HG03175 (cell line): Measurements from ENCODE around the gene RMND5A.

Experiments
- ATAC-seq: cut with Tn5 transposase; IDR thresholded peaks from one replicate; pipeline ENCODE4 v1.9.1; 2021; ENCODE audit warnings: mild to moderate bottlenecking, moderate library complexity; ENCODE audit not compliant: unreplicated experiment

Gene RMND5A

DNA sequence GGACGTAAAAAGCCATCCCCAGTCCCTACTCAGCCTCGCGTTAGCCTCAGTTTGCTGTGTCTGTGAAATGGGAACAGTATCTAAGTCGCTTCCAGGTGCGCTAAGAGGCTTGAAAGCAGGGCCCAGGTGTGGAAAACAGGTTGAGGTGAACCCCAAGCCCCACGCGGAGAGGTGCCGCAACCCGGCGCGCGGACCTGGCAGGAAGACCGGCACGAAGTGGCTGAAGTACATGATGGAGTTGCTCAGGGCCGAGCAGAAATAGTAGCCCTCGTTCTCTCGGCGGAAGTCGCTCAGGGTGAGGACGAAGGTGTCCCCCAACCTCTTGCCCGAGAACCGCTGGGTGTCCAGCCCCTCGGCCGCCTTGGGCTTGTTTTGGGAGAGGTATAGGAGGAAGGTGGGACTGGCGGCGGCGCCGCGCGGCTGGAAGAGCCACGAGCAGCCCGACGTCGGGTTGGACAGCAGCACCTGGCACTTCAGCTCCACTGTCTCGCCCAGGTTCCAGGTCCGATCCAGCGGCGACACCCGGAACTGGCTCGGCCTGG lies 70.1 kb downstream of the RMND5A start:
- ATAC-seq: no peak

DNA sequence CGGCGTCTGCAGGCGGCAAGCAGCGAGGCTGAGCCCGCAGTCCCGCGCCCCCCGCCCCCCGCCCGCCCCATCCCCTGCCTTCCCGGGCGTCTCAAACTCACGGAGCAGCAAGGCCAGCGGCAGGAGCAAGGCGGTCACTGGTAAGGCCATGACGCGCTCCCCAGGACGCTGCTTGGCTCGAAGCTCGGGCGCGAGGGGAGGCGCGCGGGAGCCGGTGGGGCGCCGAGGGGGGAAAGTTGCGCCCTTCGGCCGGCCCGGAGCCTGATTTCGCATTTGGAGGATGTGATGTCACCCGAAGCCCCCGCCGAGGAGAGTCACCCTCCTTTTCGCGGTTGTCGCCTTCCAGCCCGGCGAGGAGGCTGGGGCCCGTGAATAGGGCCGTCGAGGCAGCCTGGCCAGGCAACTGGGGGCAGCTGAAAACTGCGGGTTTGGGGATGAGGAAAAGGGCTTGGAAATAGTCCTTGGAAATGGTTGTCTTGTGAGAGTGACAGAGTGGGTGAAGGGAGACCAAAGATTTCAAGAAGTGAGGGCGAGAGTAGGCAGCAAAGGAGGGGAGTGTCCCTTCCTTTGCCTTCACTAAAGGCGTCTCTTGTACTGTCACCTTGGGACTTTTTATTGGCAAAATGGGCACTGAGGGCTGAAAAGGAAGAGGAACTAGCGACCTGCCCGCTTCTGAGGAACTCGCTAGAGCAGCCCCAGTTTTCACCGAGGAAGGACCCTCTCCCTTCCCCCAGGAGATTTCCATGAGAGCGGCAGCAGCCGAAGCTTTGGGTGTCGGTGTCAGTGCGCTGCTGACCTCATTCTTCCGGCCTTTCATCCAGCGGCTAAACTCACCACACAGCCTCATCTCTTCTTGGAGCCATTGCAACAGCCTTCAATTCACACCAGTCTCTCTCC lies 70.8 kb downstream of the RMND5A start, which contains the start of gene CD8A:
TSS of gene CD8A (minus strand) at position 238 of the 897 bp plus-strand sequence. CDS start at position 150, 88 bp downstream.
- ATAC-seq: no peak

DNA sequence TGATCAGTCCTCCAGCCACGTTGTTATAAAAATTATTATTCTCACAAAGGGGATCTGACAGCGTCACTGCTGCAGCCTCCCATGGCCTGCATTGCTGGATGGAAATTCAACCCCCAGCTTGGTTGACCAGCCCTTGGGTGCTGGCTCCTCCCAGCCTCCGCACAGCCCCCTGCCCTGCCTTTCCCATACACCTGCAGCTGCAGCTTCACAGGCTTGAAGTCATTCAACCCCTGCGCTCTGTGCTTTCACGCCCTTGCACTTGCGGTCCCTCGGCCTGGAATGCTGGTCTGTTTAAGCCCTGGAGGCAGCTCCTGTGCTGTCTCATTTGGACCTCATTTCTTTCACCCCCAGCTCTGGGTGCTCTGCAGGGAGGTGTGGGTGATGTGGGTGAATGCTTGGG lies 71.5 kb downstream of the RMND5A start:
- no peak for ATAC-seq

DNA sequence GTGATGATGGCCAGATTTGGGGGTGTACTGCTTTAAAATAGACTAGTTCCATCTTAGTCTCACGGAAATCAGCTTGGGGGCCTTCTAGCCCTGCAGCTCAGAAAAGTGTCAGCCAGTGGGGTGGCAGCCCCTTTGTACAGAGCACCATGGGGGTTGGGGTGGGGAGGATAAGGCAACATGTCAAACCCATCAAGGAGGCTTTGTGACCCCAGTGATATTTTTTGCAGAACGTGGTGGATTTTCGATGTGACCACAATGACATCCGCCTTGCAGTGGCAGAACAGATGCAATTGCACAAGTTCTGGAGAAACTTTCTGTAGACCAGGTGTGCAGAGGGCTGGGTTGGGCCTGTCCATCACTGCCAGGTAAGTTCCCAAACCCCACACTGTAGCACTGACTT lies 73.7 kb downstream of the RMND5A start:
- no peak for ATAC-seq

DNA sequence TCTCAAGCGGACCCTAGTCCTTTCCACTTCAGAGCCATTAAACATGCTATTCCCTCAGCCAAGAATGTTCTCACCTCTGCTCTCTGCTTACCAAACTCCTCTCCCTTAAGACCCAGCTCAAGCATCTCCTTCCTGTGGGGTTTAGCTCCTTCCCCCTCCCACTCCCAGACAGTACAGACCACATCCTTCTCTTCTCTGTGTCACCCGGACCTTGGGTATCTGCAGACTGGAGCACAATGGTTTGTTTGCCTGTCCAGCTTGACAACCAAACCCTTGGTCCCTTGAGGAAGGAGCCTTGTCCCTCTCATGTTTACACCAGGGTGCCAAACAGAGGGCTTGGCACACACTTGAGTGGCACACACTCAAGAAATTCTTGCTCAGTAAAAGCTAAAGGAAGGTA lies 74.8 kb downstream of the RMND5A start:
- no peak for ATAC-seq

DNA sequence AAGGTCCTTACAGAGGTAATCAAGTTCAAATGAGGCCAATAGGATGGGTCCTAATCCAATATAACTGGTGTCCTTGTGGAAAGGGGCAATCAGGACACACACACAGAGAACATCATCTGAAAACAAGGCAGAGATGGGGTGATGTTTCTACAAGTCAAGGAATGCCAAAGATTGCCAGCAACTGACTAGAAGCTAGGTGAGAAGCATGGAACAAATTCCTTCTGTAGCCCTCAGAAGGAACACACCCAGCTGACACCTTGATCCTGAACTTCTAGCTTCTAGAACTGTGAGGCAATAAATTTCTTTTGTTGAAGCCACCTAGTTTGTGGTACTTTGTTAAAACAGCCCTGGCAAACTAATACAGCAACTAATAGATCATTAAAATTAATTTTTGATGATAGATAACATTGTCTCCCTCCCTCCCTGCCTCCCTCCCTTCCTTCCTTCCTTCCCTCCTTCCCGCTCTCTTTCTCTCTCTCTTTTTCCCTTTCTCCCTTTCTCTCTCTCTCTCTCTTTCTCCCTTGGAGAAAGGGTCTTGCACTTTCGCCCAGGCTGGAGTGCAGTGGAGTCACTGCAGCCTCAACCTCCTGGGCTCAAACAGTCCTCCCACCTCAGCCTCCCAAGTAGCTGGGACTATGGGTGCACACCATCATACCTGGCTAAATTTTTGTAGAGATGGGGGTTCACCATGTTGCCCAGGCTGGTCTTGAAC lies 80.9 kb downstream of the RMND5A start:
- ATAC-seq: no peak

DNA sequence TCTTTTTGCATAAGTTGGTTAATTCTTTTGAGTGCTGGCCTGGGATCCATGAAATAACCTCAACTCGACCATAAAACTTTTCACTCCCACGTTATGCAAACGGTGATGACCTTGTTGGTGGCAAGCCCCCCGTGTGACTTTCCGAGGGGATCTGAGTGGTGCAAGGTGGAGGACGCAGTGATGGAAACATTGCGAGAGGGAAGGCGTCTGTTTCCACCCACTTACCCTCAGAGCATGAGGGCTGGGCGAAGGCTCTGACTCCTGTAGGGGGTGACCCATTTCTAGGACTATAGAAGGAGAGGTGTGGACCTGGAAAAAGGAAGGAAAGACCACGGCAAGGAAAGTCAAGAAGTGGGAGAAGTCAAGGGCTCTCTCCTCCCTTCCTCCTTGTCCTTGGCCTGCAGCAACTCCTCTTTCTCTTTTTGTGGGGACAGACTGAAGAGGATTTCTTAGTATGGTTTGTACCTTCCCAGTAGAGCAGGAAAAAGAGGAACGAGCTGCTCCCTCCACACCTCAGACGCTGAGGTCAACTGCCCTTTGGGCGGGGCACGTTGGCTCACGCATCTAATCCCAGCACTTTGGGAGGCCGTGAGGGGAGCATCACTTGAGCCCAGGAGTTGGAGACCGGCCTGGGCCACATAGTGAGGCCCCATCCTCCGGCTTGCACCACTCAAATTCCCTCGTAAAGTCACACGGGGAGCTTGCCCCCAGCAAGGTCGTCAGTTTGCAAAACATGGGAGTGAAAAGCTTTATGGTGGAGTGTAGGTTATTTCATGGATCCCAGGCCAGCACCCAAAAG lies 86.2 kb downstream of the RMND5A start:
- no peak for ATAC-seq

DNA sequence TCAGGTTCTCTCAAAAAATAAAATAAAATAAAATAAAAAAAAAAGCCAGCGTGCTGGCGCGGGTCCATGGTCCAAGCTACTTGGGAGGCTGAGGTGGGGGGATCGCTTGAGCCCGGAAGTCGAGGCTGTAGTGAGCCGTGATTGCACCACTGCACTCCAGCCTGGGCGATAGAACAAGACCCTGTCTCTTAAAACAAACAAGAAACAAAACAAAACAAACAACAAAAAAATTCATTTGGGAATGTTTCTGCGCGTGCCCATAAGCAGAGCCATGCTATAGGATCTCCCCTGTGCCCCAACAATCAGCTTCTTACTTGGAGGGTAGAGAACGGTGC lies 87.0 kb downstream of the RMND5A start:
- no peak for ATAC-seq

DNA sequence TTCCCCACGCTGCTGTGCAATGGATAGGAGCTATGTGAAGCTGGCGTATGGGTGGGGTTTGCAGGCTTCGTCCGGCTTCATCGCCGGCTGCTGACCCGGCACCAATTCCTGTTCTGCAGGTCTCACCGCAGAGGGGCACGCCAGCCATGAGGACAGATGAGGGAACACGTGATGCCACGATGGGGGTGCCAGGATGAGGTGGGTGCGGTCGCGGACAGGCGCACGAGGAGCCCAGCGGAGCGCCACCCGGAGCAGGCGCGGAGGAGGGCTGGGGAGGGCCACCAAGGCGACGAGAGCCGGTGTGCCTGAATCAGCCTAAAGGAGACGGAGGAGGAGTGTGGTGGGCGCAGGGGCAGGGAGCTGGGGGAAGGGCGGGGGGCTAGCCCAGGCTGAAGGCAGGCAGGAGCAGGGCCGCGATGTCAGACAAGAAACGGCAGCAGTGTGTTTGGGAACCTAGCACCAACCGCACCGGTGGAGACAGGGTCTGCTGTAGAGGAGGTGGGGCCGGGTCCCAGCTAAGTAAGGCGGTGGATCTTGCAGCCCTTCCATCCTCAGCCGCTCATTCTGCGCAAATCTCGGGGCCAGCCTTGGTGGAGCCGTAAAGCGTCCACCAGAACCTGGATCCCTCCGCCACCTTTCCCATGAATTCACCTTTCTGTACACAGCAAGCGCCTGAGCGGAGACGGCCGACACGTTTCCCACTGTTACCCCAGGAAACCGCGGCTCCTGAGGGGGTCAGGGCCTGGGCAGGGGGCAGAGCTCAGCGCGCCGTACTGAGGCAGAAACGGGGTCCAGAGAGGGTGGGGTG lies 87.6 kb downstream of the RMND5A start:
- no peak for ATAC-seq

DNA sequence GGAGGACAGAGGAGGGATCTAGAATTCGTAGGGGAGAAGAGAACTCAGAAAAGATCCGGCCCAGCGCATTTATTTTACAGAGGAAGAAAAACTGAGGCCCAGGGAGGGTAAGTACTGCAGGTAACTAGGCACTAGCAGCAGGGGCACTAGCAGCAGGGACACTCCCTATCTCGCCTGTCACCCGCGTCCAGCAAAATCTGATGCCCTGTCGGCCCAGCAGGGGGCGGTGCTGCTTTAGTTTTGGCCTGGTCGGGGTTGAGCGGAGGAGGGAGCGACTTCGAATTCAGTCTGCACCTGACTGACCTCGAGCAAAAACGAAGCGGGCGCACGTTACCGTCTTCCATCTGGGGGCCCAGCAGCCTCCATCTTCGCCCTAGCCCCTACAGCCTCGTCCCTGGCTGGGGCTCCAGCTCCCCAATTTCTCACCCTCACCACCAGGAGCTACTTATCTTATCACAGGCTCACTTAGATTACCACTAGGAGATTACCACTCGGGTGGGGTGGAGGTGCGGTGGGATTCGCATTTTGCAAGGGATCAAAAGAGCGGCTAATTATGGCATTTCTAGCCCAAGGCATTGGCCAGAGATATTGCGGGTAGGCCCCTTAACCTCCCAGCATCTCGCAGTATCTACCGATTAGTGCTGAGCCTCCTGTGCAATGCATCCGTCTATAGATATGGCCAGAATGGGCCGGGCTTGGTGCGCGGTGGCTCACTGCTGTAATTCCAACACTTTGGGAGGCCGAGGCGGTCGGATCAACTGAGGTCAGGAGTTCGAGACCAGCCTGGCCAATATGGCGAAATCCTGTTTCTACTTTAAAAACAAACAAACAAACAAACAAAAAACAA lies 88.4 kb downstream of the RMND5A start:
- ATAC-seq: peak; percentile 94

DNA sequence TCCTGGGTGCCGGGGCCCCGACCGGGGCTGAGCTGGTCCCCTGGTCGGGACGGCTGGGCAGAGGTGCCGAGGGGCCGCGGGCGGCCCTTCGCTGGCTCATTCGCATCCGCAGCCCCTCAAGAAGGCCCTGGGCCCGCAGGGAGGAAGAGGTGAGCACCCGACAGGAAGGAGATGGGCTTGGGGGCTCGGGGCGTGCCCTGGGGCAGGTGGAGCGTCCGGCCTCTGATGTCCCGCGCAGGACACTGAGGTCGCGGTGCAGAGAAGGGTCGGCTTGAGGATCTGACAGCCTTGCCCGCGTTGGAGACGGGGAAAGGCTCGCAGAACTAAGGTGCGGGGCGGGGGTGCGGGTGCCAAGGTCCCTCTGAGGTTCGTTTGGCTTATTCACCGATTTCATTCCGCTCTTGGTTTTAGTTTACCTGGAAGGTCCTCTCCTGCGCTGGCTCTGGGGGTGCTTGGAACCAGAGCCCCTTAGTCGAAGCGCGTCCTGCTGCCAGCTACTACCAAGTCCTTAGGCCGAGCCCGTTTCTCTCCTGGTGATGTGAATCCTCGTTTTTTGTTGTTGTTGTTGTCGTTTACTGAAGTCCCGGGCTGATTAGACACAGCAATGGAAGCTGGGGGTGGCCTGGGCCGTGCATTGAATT lies 89.5 kb downstream of the RMND5A start:
- ATAC-seq: no peak

DNA sequence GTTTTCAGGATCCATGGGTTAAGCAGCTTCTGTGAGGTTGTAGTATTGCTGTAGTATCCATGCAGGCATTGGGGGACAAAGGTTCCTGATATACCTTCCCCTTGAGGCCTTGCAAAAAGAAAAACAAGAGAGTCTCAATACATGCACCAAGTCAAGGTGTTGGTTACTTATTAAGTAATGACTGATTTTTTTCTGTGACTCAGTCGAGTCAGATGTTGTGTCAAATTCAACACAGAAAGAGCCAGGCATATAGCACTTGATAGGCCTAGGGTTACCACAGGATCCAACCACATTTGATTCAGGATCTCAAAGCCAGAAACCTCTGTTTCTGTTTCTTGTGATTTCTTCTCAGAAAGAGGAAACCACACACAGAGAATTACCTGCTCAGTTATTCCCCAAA lies 95.5 kb downstream of the RMND5A start:
- ATAC-seq: no peak

DNA sequence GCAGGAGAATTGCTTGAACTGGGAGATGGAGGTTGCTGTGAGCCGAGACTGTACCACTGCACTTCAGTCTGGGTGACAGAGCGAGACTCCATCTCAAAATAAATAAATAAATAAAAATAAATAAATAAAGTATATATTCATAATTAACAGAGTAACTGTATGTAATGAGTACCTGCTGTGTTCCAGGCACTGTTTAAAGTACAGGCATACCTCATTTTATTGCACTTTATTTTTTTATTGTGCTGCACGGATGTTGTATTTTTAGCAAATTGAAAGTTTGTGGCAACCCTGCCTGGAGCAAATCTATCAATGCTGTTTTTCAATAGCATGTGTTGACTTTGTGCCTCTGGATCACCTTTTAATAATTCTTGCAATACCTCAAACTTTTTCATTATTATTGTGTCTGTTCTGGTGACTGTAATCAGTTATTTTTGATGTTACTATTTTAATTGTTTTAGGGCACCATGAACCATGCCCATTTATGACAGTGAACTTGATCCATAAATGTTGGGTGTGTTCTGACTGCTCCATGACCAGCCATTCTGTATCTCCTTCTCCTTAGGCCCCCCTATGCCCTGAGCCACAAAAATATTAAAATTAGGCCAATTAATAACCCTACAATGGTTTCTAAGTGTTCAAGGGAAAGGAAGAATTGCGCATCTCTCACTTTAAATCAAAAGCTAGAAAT lies 98.2 kb downstream of the RMND5A start:
- ATAC-seq: no peak

DNA sequence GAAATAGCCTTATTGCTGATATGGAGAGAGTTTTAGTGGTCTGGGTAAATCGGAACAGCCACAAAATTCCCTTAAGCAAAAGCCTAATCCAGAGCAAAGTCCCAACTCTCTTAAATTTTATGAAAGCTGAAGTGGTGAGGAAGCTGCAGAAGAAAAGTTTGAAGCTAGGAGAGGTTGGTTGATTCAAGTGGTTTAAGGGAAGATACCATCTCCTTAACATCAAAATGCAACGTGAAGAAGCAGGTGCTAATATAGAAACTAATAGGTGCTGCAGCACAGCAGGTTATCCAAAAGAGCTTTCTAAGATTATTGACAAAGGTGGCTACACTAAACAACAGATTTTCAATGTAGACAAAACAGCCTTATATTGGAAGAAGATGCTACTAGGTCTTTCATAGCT lies 98.9 kb downstream of the RMND5A start:
- no peak for ATAC-seq

DNA sequence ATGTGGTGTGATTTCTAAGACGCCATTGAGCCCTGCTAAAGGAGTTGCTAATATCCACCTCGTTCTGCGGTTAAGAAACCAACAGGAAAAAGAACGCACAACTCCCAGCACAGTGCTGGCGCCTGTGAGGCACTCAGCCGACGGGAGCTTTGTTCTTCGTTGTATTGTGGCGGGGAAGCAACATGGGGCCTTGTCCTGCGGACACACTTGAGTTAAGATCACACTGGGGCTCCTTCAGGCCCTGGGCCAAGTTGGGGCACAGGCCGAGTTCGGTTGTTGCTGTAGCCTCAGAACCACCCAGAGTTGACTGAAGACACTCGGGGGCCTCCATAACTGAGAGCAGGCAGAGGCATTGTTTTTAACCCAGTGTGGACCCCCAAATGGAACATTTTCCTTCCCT lies 101.2 kb downstream of the RMND5A start:
- ATAC-seq: no peak

DNA sequence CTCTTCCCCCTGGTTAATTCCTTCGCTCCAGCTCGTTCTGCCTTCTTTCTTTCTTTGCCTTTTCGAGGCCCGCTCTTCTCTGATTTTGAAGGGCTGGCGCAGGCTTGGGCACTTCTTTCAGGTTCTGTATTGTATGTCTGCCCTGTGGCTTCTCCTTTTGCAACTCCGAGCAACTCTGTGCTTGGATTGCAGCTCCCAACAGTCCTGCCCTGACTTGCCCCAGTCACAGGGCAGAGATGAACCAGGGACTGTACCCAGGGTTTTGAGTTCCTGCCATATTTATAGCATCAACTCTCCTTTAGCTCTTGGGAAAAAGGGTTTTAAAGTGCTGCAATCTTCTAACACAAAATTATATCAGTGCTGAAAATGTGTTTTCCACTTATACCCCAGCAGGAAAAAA lies 101.8 kb downstream of the RMND5A start:
- no peak for ATAC-seq

DNA sequence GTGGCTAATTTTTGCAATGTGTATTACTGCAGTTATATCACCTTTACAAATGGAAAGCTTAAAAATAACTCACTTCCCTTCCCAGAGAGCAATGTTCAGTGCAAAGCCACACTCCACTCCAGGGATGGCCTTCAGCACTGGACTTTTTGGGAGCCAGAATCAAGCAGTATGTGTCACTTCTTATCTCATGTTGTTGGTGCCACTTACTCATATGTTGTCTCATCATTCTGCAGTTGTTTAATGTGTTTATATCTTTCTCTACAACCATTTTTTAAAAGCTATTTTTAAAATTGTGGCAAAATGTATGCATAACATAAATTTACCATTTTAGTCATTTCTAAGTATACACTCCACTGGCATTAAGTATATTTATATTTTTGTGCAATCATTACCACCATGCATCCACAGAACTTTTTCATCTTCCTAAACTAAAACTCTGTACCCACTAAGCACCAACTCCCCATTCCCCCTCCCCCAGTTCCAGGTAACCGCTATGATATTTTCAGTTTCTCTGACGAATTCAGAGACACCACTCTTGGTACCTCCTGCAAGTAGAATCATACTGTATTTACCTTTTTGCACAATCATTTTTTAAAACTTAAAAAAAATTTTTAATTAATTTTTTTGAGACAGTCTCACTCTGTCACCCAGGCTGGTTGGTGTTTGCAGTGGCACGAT lies 102.7 kb downstream of the RMND5A start:
- no peak for ATAC-seq
